LHCN-M2 (cell line): ENCODE results near the gene ZNF844. TPM values are rescaled to one million over a fixed set of nuclear protein-coding genes. Genes with fewer than 3 reads are reported as not detected.
"Not testable (repeated sequence)": the region's sequence is repeated elsewhere in the genome, so short reads cannot be mapped to it uniquely, and the experiment has no call there.

Experiments
- DNase-seq: peaks from one replicate; pipeline ENCODE4 v3.0.0-alpha.2; 2012; ENCODE audit warnings: low read depth
- total RNA-seq: library from RNA; depleted of rRNA; stranded (reverse); fragments of >200 nt; gene quantifications from 2 replicates; pipeline ENCODE4 v1.2.3, GENCODE V29; 2014; rRNA removed

Gene ZNF844
- total RNA-seq, 1 experiment from 2014 or later: 2.5 TPM

GRCh38 chr19:12092065-12092867 is 27.7 kb downstream of the ZNF844 start:
- peak; percentile 31 for DNase-seq

GRCh38 chr19:12092956-12093355 is 28.4 kb downstream of the ZNF844 start:
- DNase-seq: no peak

- no peak for DNase-seq
These were observed 29.2 kb downstream of the ZNF844 start for GRCh38 chr19:12093777-12094176.

- DNase-seq: no peak
These were observed 30.7 kb downstream of the ZNF844 start for GRCh38 chr19:12095111-12095790.

- no peak for DNase-seq
These were observed 33.5 kb downstream of the ZNF844 start for GRCh38 chr19:12098040-12098439.

- not testable (repeated sequence) for DNase-seq
These were observed 39.4 kb downstream of the ZNF844 start for GRCh38 chr19:12103909-12104308.

GRCh38 chr19:12111176-12111575 is 46.6 kb downstream of the ZNF844 start:
- peak; percentile 8 for DNase-seq

- DNase-seq: no peak
These were observed 47.6 kb downstream of the ZNF844 start for GRCh38 chr19:12111943-12112637.

GRCh38 chr19:12112701-12113100 is 48.2 kb downstream of the ZNF844 start:
- DNase-seq: no peak

- DNase-seq: no peak
These were observed 48.6 kb downstream of the ZNF844 start for GRCh38 chr19:12113121-12113520.

GRCh38 chr19:12117201-12117970 is 52.9 kb downstream of the ZNF844 start:
- DNase-seq: no peak

- no peak for DNase-seq
These were observed 62.2 kb downstream of the ZNF844 start for GRCh38 chr19:12126707-12127106.

Other genes starting within 250 kb of the ZNF844 start
- gene ZNF439, start 216.0 kb upstream of the ZNF844 start, total RNA-seq: 0.11 and 0.26 TPM in 2 replicates
- gene ZNF69, start 176.9 kb upstream of the ZNF844 start, total RNA-seq: 6.2 and 8.8 TPM in 2 replicates
- gene ZNF700, start 139.6 kb upstream of the ZNF844 start, total RNA-seq: 8.7 and 9.5 TPM in 2 replicates
- gene ZNF763, start 99.7 kb upstream of the ZNF844 start, total RNA-seq: 0.69 and 1.7 TPM in 2 replicates
- 4.1 and 5.7 TPM in 2 replicates for gene ZNF433, start 29.1 kb upstream of the ZNF844 start, total RNA-seq
- gene ZNF878, start 11.8 kb upstream of the ZNF844 start, total RNA-seq: 0.38 and 0.46 TPM in 2 replicates
- gene ZNF20, start 75.6 kb downstream of the ZNF844 start, total RNA-seq: 5.8 and 6.0 TPM in 2 replicates
- 8.6 and 10.6 TPM in 2 replicates for gene ZNF625, start 92.0 kb downstream of the ZNF844 start, total RNA-seq
- 6.8 and 7.1 TPM in 2 replicates for gene ZNF136, start 98.4 kb downstream of the ZNF844 start, total RNA-seq
- 4.3 and 6.2 TPM in 2 replicates for gene ZNF44, start 230.2 kb downstream of the ZNF844 start, total RNA-seq